D721Med (cell line): ENCODE data around the gene TIMM10.

Source experiments
- DNase-seq: peaks from one replicate; pipeline ENCODE4 v3.0.0; 2011; ENCODE audit warnings: low spot score; ENCODE audit not compliant: insufficient read length
- FAIRE-seq: peaks from 2 replicates; lab custom pipeline; 2011; peaks lifted over from hg19 to GRCh38; lab: Jason Lieb, UNC
- CTCF ChIP-seq: IDR thresholded peaks from 2 replicates; pipeline ENCODE4 v1.5.1; 2012; ENCODE audit warnings: mild to moderate bottlenecking, control low read depth; ENCODE audit not compliant: insufficient read depth; ENCODE audit errors: missing control alignments

The TIMM10 gene

GRCh38 chr11:57483562-57483918 lies 47.0 kb downstream of the TIMM10 start:
- no peak for TF ChIP-seq CTCF
- no peak for FAIRE-seq
- DNase-seq, result no peak

- TF ChIP-seq CTCF, result peak; percentile 81
- no peak for FAIRE-seq
- DNase-seq, result peak; percentile 91
Observed at GRCh38 chr11:57482782-57483561, 47.6 kb downstream of the TIMM10 start.

- FAIRE-seq (no peak), DNase-seq (no peak)
- no peak for TF ChIP-seq CTCF
Observed at GRCh38 chr11:57481915-57482781, 48.4 kb downstream of the TIMM10 start.

- FAIRE-seq, result no peak
- no peak for DNase-seq
- no peak for TF ChIP-seq CTCF
Observed at GRCh38 chr11:57481315-57481714, 49.2 kb downstream of the TIMM10 start.

- peak; percentile 97 for TF ChIP-seq CTCF
- peak; percentile 66 for FAIRE-seq
- peak; percentile 96 for DNase-seq
Observed at GRCh38 chr11:57480409-57481137, 50.0 kb downstream of the TIMM10 start.

- no peak for DNase-seq
- TF ChIP-seq CTCF, result no peak
- no peak for FAIRE-seq
Observed at GRCh38 chr11:57479911-57480310, 50.6 kb downstream of the TIMM10 start.
